IMR-90 (cell line): ENCODE data around the gene TMEM92. TPM values are rescaled to one million over a fixed set of nuclear protein-coding genes. Genes with fewer than 3 reads are reported as not detected.

Experiments
- ATAC-seq: fragments of 200-7000 bp; cut with Tn5 transposase; 2 replicates; pipeline ENCODE4 v1.9.1; 2020; ENCODE audit warnings: low read depth, mild to moderate bottlenecking, moderate library complexity
- BruUV-seq: library from RNA; stranded (reverse); fragments of 400-500 nt; replicated peaks from 2 replicates; lab custom pipeline; 2021; lab: Mats Ljungman, UMichigan
- CTCF ChIA-PET: fragments of 300-600 bp; formaldehyde crosslinking; extraction: SDS; loops from one replicate; lab custom pipeline; 2021; ENCODE audit warnings: antibody characterized with exemption; lab: Yijun Ruan, JAX
- POLR2A ChIA-PET: fragments of 300-600 bp; sonication (Branson Sonifier 250); formaldehyde crosslinking; loops from one replicate; lab custom pipeline; 2022; ENCODE audit warnings: antibody characterized with exemption; ENCODE audit not compliant: unreplicated experiment; lab: Charles Lee
- DNase-seq: peaks from one replicate; pipeline ENCODE4 v3.0.0; 2013
- H2AFZ ChIP-seq: replicated peaks from 2 replicates; pipeline ENCODE3; 2013; ENCODE audit warnings: low read length, mild to moderate bottlenecking; ENCODE audit not compliant: poor library complexity
- H2AK5ac ChIP-seq: 2 replicates; pipeline ENCODE4 v1.6.1; 2013; ENCODE audit warnings: low read depth, low read length, inconsistent platforms
- H2AK9ac ChIP-seq: replicated peaks from 2 replicates; pipeline ENCODE3; 2013; ENCODE audit warnings: mild to moderate bottlenecking, low read depth, low read length, moderate library complexity; ENCODE audit not compliant: poor library complexity
- H2BK120ac ChIP-seq: 2 replicates; pipeline ENCODE4 v1.6.1; 2013; ENCODE audit warnings: low read depth, low read length, inconsistent platforms
- H2BK15ac ChIP-seq: 3 replicates; pipeline ENCODE4 v1.6.1; 2013; ENCODE audit warnings: low read depth, low read length, inconsistent platforms
- H2BK20ac ChIP-seq: 2 replicates; pipeline ENCODE4 v1.6.1; 2013; ENCODE audit warnings: low read depth, mild to moderate bottlenecking, inconsistent platforms, low read length, moderate library complexity
- H2BK5ac ChIP-seq: 2 replicates; pipeline ENCODE4 v1.6.1; 2013; ENCODE audit warnings: mild to moderate bottlenecking, low read depth, low read length, inconsistent platforms; ENCODE audit not compliant: poor library complexity, severe bottlenecking
- H3K14ac ChIP-seq: replicated peaks from 2 replicates; pipeline ENCODE4 v1.6.1; 2013; ENCODE audit warnings: low read depth, low read length, inconsistent platforms
- H3K18ac ChIP-seq: 2 replicates; pipeline ENCODE4 v1.6.1; 2013; ENCODE audit warnings: low read depth, low read length, control low read depth
- H3K23ac ChIP-seq: 2 replicates; pipeline ENCODE4 v1.6.1; 2013; ENCODE audit warnings: low read depth, low read length, inconsistent platforms
- H3K27ac ChIP-seq: 2 replicates; pipeline ENCODE4 v1.5.1; 2013; ENCODE audit warnings: mild to moderate bottlenecking, control low read depth, low read length; ENCODE audit not compliant: insufficient read depth
- H3K27me3 ChIP-seq: 2 replicates; pipeline ENCODE4 v1.6.1; 2013; ENCODE audit warnings: low read length; ENCODE audit not compliant: control insufficient read depth, insufficient read depth
- H3K36me3 ChIP-seq: 2 replicates; pipeline ENCODE4 v1.6.1; 2013; ENCODE audit warnings: low read length, mixed read lengths; ENCODE audit not compliant: control insufficient read depth, insufficient read depth
- H3K4ac ChIP-seq: 2 replicates; pipeline ENCODE4 v1.6.1; 2013; ENCODE audit warnings: low read depth, low read length, inconsistent platforms
- H3K4me1 ChIP-seq: 2 replicates; pipeline ENCODE4 v1.6.1; 2013; ENCODE audit warnings: low read length, mixed read lengths; ENCODE audit not compliant: control insufficient read depth, insufficient read depth
- H3K4me2 ChIP-seq: 2 replicates; pipeline ENCODE4 v1.6.1; 2013; ENCODE audit warnings: low read depth, mild to moderate bottlenecking, control low read depth, low read length, moderate library complexity
- H3K4me3 ChIP-seq: 2 replicates; pipeline ENCODE4 v1.5.1; 2013; ENCODE audit warnings: low read depth, mild to moderate bottlenecking, control low read depth, low read length, moderate library complexity; ENCODE audit not compliant: insufficient read depth
- H3K56ac ChIP-seq: 2 replicates; pipeline ENCODE4 v1.6.1; 2013; ENCODE audit warnings: low read length, inconsistent platforms; ENCODE audit not compliant: insufficient read depth; ENCODE audit errors: extremely low read depth
- H3K79me1 ChIP-seq, 2 experiments: 2 replicates each; pipeline ENCODE4 v1.6.1; 2013; ENCODE audit warnings: low read length in 2 of 2, inconsistent platforms in 1 of 2, low read depth in 1 of 2
- H3K9ac ChIP-seq: 2 replicates; pipeline ENCODE4 v1.6.1; 2013; ENCODE audit warnings: low read depth, low read length, control low read depth
- H3K9me1 ChIP-seq: 2 replicates; pipeline ENCODE4 v1.6.1; 2013; ENCODE audit warnings: low read length, inconsistent platforms; ENCODE audit not compliant: insufficient read depth
- H3K9me3 ChIP-seq: 2 replicates; pipeline ENCODE4 v1.6.1; 2013; ENCODE audit warnings: low read length; ENCODE audit not compliant: control insufficient read depth, insufficient read depth
- H4K20me1 ChIP-seq: 2 replicates; pipeline ENCODE4 v1.6.1; 2013; ENCODE audit warnings: low read length, inconsistent platforms; ENCODE audit not compliant: insufficient read depth
- H4K5ac ChIP-seq: 2 replicates; pipeline ENCODE4 v1.6.1; 2013; ENCODE audit warnings: mild to moderate bottlenecking, low read depth, low read length, control low read depth
- H4K8ac ChIP-seq, 2 experiments: 2 replicates each; pipeline ENCODE4 v1.6.1; 2013; ENCODE audit warnings: low read depth in 2 of 2, low read length in 2 of 2, control low read depth in 1 of 2, inconsistent platforms in 1 of 2
- H4K91ac ChIP-seq: 2 replicates; pipeline ENCODE4 v1.6.1; 2013; ENCODE audit warnings: low read depth, low read length, inconsistent platforms; ENCODE audit not compliant: insufficient read depth
- BHLHE40 ChIP-seq: fragments of 150-350 bp; IDR thresholded peaks from 2 replicates; pipeline ENCODE4 v1.6.1; 2016; ENCODE audit warnings: mild to moderate bottlenecking, low read depth, low read length
- CEBPB ChIP-seq: IDR thresholded peaks from 2 replicates; pipeline ENCODE4 v1.6.1; 2012; ENCODE audit warnings: low read depth, low read length, improper control_type of control experiment
- CHD1 ChIP-seq: IDR thresholded peaks from 2 replicates; pipeline ENCODE4 v1.6.1; 2012; ENCODE audit warnings: low read depth, low read length, improper control_type of control experiment
- CTCF ChIP-seq: conservative IDR thresholded peaks from 2 replicates; pipeline ENCODE4 v1.5.1; 2012; ENCODE audit warnings: mild to moderate bottlenecking, low read depth, low read length, improper control_type of control experiment
- FOS ChIP-seq: fragments of 150-350 bp; IDR thresholded peaks from 2 replicates; pipeline ENCODE4 v1.6.1; 2016; ENCODE audit warnings: low read depth, low read length
- MAFK ChIP-seq: IDR thresholded peaks from 2 replicates; pipeline ENCODE4 v1.6.1; 2012; ENCODE audit warnings: low read depth, low read length, improper control_type of control experiment
- MAZ ChIP-seq: IDR thresholded peaks from 2 replicates; pipeline ENCODE4 v1.6.1; 2012; ENCODE audit warnings: low read depth, mild to moderate bottlenecking, low read length, improper control_type of control experiment, moderate library complexity, borderline replicate concordance
- MXI1 ChIP-seq: IDR thresholded peaks from 2 replicates; pipeline ENCODE4 v1.6.1; 2012; ENCODE audit warnings: low read depth, mild to moderate bottlenecking, low read length, moderate library complexity, borderline replicate concordance
- NFE2L2 ChIP-seq: fragments of 150-350 bp; IDR thresholded peaks from 2 replicates; pipeline ENCODE4 v1.6.1; 2016; ENCODE audit warnings: low read depth, mild to moderate bottlenecking, low read length
- POLR2A ChIP-seq: IDR thresholded peaks from 2 replicates; pipeline ENCODE4 v1.6.1; 2012; ENCODE audit warnings: mild to moderate bottlenecking, low read depth, low read length
- RAD21 ChIP-seq: IDR thresholded peaks from 2 replicates; pipeline ENCODE4 v1.6.1; 2012; ENCODE audit warnings: low read length, improper control_type of control experiment
- RCOR1 ChIP-seq: IDR thresholded peaks from 2 replicates; pipeline ENCODE4 v1.6.1; 2012; ENCODE audit warnings: mild to moderate bottlenecking, low read length, improper control_type of control experiment; ENCODE audit not compliant: insufficient replicate concordance
- RFX5 ChIP-seq: IDR thresholded peaks from 2 replicates; pipeline ENCODE4 v1.8.0; 2012; ENCODE audit warnings: low read depth, mild to moderate bottlenecking, low read length, moderate library complexity
- WGBS, 2 experiments: methylation state at CpG; one replicate each; pipeline versions ENCODE4 v1.1.5 to v1.1.7; 2013; ENCODE audit warnings: missing lambda C conversion rate in 2 of 2; ENCODE audit not compliant: insufficient read length in 1 of 2; ENCODE audit errors: extremely low coverage in 2 of 2; 5-methylcytosine and 5-hydroxymethylcytosine counted together
- dilution Hi-C: fragments of 300-500 bp; cut with HindIII; formaldehyde crosslinking; loops from one replicate; pipeline ENCODE4 v1.14.3; 2018; ENCODE audit warnings: low sequenced_read_pairs; ENCODE audit not compliant: unreplicated experiment
- in situ Hi-C: fragments of 300-500 bp; cut with MboI; formaldehyde crosslinking; loops from 3 replicates; pipeline ENCODE4 v1.14.3; 2019; ENCODE audit warnings: low sequenced_read_pairs, inconsistent platforms, mixed read lengths
- intact Hi-C: fragments of 100-400 bp; cut with micrococcal nuclease; formaldehyde crosslinking; loops from 2 replicates; pipeline ENCODE4 v1.10.0; 2022
- polyA plus RNA-seq, 3 experiments: library from polyadenylated mRNA; depleted of rRNA; stranded (reverse); fragments of >200 nt; gene quantifications; 2 replicates each; pipeline ENCODE4 v1.2.3, GENCODE V29; 2012; ENCODE audit warnings: low replicate concordance in 1 of 3
- total RNA-seq: library from RNA; depleted of rRNA; stranded (reverse); fragments of >200 nt; gene quantifications from 2 replicates; pipeline ENCODE4 v1.2.3, GENCODE V29; 2012
- TF ChIP-seq, protein P1 (sequence below): fragments of 150-350 bp; IDR thresholded peaks from 2 replicates; pipeline ENCODE4 v1.6.1; 2016; ENCODE audit warnings: low read depth, mild to moderate bottlenecking, low read length, moderate library complexity, borderline replicate concordance
- TF ChIP-seq, protein P2 (sequence below): fragments of 150-350 bp; IDR thresholded peaks from 2 replicates; pipeline ENCODE4 v1.6.1; 2017; ENCODE audit warnings: mild to moderate bottlenecking, antibody characterized with exemption, low read length, low read depth

TMEM92 gene
- total and polyA plus RNA-seq, 2 of the 4 experiments (the other 2 are of a cell fraction) = 0.18 to 1.7 TPM

- no CpG with 5 or more reads among the region's 3 CpGs for WGBS, 2 experiments
- no peak overlapping the region for H3K23ac ChIP-seq
- no peak overlapping the region for H2BK5ac ChIP-seq
- H3K9me1 ChIP-seq = peaks cover 14% of the 10 kb centered on the region
- intact Hi-C loops (no loop called here), dilution Hi-C loops (no loop called here), in situ Hi-C loops (no loop called here)
- H4K5ac ChIP-seq = no peak overlapping the region
- no peak overlapping the region for H3K27ac ChIP-seq
- H3K36me3 ChIP-seq = no peaks in the 10 kb centered on the region
- no peak overlapping the region for H3K56ac ChIP-seq
- H2BK20ac ChIP-seq = no peak overlapping the region
- H4K8ac ChIP-seq = no peak overlapping the region
- H3K4me1 ChIP-seq = peaks cover 19% of the 10 kb centered on the region
- no peak overlapping the region for H2BK15ac ChIP-seq
- no peak overlapping the region for H3K4ac ChIP-seq
- H3K4me3 ChIP-seq = no peak overlapping the region
- no peaks in the 10 kb centered on the region for H4K20me1 ChIP-seq
- no peak overlapping the region for H4K91ac ChIP-seq
- TF ChIP-seq CHD1 (no peak), FOS (no peak), RCOR1 (no peak), NFE2L2 (no peak), MAFK (no peak), CEBPB (no peak), RAD21 (no peak), BHLHE40 (no peak), RFX5 (no peak), POLR2A (no peak), MXI1 (no peak), MAZ (no peak), CTCF (no peak)
- TF ChIP-seq, protein P1, sequence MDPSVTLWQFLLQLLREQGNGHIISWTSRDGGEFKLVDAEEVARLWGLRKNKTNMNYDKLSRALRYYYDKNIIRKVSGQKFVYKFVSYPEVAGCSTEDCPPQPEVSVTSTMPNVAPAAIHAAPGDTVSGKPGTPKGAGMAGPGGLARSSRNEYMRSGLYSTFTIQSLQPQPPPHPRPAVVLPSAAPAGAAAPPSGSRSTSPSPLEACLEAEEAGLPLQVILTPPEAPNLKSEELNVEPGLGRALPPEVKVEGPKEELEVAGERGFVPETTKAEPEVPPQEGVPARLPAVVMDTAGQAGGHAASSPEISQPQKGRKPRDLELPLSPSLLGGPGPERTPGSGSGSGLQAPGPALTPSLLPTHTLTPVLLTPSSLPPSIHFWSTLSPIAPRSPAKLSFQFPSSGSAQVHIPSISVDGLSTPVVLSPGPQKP = no peak
- TF ChIP-seq, protein P2, sequence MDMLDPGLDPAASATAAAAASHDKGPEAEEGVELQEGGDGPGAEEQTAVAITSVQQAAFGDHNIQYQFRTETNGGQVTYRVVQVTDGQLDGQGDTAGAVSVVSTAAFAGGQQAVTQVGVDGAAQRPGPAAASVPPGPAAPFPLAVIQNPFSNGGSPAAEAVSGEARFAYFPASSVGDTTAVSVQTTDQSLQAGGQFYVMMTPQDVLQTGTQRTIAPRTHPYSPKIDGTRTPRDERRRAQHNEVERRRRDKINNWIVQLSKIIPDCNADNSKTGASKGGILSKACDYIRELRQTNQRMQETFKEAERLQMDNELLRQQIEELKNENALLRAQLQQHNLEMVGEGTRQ = no peak
- H3K9me3 ChIP-seq = peaks cover 12% of the 10 kb centered on the region
- no peak overlapping the region for H2BK120ac ChIP-seq
- no TSS peak for BruUV-seq
- ChIA-PET CTCF (no interaction called here), POLR2A (no interaction called here)
- H2AK9ac ChIP-seq = no peak overlapping the region
- no peak overlapping the region for H3K18ac ChIP-seq
- peaks cover 7 to 22% of the 10 kb centered on the region in 2 experiments; a peak in 2 of 4 replicates for H3K79me1 ChIP-seq
- no peaks in the 10 kb centered on the region for H3K27me3 ChIP-seq
- ATAC-seq (no peak), DNase-seq (no peak)
- H2AFZ ChIP-seq = no peak overlapping the region
- no peak overlapping the region for H2AK5ac ChIP-seq
- H3K9ac ChIP-seq = no peak overlapping the region
- H3K14ac ChIP-seq = no peak overlapping the region
- no peak overlapping the region for H3K4me2 ChIP-seq
Measured at GRCh38 chr17:50225701-50226240, 48.5 kb upstream of the TMEM92 start.
